Fibroblast of lung (primary cell): ENCODE measurements around the gene SRSF9. TPM values are rescaled to one million over a fixed set of nuclear protein-coding genes. Genes with fewer than 3 reads are reported as not detected.
A peak's percentile ranks its signal among the peaks of the same experiment; 100 is the strongest.

Experiments
- DNase-seq, 2 donors: peaks; one replicate each; pipeline versions ENCODE4 v3.0.0 to v3.0.0-alpha.2; 2010; ENCODE audit warnings: low read depth in 2 of 2
- H2AFZ ChIP-seq: 2 replicates; pipeline ENCODE4 v1.5.1; 2012; ENCODE audit warnings: low read length, control low read depth, inconsistent platforms
- H3K27ac ChIP-seq: 2 replicates; pipeline ENCODE4 v1.5.1; 2011; ENCODE audit warnings: low read length, control low read depth; ENCODE audit not compliant: insufficient read depth
- H3K27me3 ChIP-seq: 2 replicates; pipeline ENCODE4 v1.5.1; 2011; ENCODE audit warnings: mild to moderate bottlenecking, low read length; ENCODE audit not compliant: control insufficient read depth, insufficient read depth
- H3K36me3 ChIP-seq: 2 replicates; pipeline ENCODE4 v1.5.1; 2011; ENCODE audit warnings: low read length; ENCODE audit not compliant: control insufficient read depth, insufficient read depth
- H3K4me1 ChIP-seq: 2 replicates; pipeline ENCODE4 v1.5.1; 2011; ENCODE audit warnings: low read length; ENCODE audit not compliant: control insufficient read depth, insufficient read depth; ENCODE audit errors: extremely low read depth
- H3K4me2 ChIP-seq: 2 replicates; pipeline ENCODE4 v1.5.1; 2011; ENCODE audit warnings: low read length, control low read depth; ENCODE audit not compliant: insufficient read depth; ENCODE audit errors: extremely low read depth
- H3K4me3 ChIP-seq, 4 experiments: fragments of 200-600 bp in 1 of 4; sonication (generic) in 1 of 4; replicated peaks in 1 of 4; 2 replicates each; pipeline ENCODE4 v1.5.1; 2011 to 2016; ENCODE audit warnings: low read length in 4 of 4, low read depth in 3 of 4, mild to moderate bottlenecking in 3 of 4, control low read depth in 2 of 4, inconsistent platforms in 1 of 4, mixed read lengths in 1 of 4; ENCODE audit not compliant: insufficient read depth in 1 of 4; ENCODE audit errors: control extremely low read depth in 1 of 4
- H3K79me2 ChIP-seq: 2 replicates; pipeline ENCODE4 v1.5.1; 2012; ENCODE audit warnings: mild to moderate bottlenecking, low read length, inconsistent platforms; ENCODE audit not compliant: control insufficient read depth, insufficient read depth
- H3K9ac ChIP-seq: 2 replicates; pipeline ENCODE4 v1.5.1; 2011; ENCODE audit warnings: mild to moderate bottlenecking, low read length, control low read depth; ENCODE audit not compliant: insufficient read depth
- H3K9me3 ChIP-seq: 2 replicates; pipeline ENCODE4 v1.5.1; 2012; ENCODE audit warnings: low read depth, low read length; ENCODE audit not compliant: control insufficient read depth, insufficient read depth
- H4K20me1 ChIP-seq: 2 replicates; pipeline ENCODE4 v1.5.1; 2011; ENCODE audit warnings: low read length; ENCODE audit not compliant: control insufficient read depth, insufficient read depth; ENCODE audit errors: extremely low read depth
- EZH2 ChIP-seq: IDR thresholded peaks from 2 replicates; pipeline ENCODE4 v1.5.1; 2012; ENCODE audit warnings: low read length, control low read depth, mild to moderate bottlenecking; ENCODE audit errors: missing control alignments
- polyA plus RNA-seq, 2 donors: library from polyadenylated mRNA; depleted of rRNA in 1 of 2; stranded (reverse) in 1 of 2; unstranded in 1 of 2; fragments of >200 nt; gene quantifications; 2 replicates each; pipeline ENCODE4 v1.2.1, GENCODE V29; 2011 to 2012; ENCODE audit warnings: missing spikeins in 1 of 2
- total RNA-seq: library from RNA; depleted of rRNA; stranded (reverse); fragments of >200 nt; gene quantifications from 2 replicates; pipeline ENCODE4 v1.2.1, GENCODE V29; 2014
- TF ChIP-seq, protein P1 (sequence below), 2 donors: IDR thresholded peaks in 1 of 2; conservative IDR thresholded peaks in 1 of 2; 1 replicate in 1 of 2; 2 replicates in 1 of 2; pipeline ENCODE4 v1.5.1; 2011 to 2012; ENCODE audit warnings: low read length in 2 of 2, control low read depth in 1 of 2, inconsistent platforms in 1 of 2, low read depth in 1 of 2, mild to moderate bottlenecking in 1 of 2

The SRSF9 gene
- total and polyA plus RNA-seq, 2 donors (not counting 1 experiment from before 2014, with no cell fraction given), result 150 to 188 TPM

- Histone ChIP-seq H3K79me2 (peaks cover 30% of the 10 kb centered on the region), H4K20me1 (peaks cover 7% of the 10 kb centered on the region), H3K36me3 (peaks cover 13% of the 10 kb centered on the region), H3K27ac (peak overlapping the region; percentile 2), H3K9ac (no peak overlapping the region), H3K9me3 (no peaks in the 10 kb centered on the region), H2AFZ (no peak overlapping the region), H3K4me3 (no peak overlapping the region), H3K27me3 (no peaks in the 10 kb centered on the region), H3K4me2 (no peak overlapping the region), H3K4me1 (peaks cover 6% of the 10 kb centered on the region)
- peak in 1 of 2 donors; percentile 39 for DNase-seq
- TF ChIP-seq, protein P1, sequence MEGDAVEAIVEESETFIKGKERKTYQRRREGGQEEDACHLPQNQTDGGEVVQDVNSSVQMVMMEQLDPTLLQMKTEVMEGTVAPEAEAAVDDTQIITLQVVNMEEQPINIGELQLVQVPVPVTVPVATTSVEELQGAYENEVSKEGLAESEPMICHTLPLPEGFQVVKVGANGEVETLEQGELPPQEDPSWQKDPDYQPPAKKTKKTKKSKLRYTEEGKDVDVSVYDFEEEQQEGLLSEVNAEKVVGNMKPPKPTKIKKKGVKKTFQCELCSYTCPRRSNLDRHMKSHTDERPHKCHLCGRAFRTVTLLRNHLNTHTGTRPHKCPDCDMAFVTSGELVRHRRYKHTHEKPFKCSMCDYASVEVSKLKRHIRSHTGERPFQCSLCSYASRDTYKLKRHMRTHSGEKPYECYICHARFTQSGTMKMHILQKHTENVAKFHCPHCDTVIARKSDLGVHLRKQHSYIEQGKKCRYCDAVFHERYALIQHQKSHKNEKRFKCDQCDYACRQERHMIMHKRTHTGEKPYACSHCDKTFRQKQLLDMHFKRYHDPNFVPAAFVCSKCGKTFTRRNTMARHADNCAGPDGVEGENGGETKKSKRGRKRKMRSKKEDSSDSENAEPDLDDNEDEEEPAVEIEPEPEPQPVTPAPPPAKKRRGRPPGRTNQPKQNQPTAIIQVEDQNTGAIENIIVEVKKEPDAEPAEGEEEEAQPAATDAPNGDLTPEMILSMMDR (conservative IDR thresholded peaks at IDR 0.05 in 1 of 2, IDR thresholded peaks at IDR 0.05 in 1 of 2; ENCODE audit: low read depth in 1 of 2, low read length in 2 of 2), result no peak
- TF ChIP-seq EZH2, result no peak
These were observed 31.0 kb upstream of the SRSF9 start for GRCh38 chr12:120500581-120500980.

- peaks cover 13% of the 10 kb centered on the region for H3K36me3 ChIP-seq
- peaks cover 33% of the 10 kb centered on the region for H3K79me2 ChIP-seq
- H2AFZ ChIP-seq, result no peak overlapping the region
- H4K20me1 ChIP-seq, result peaks cover 7% of the 10 kb centered on the region
- H3K9ac ChIP-seq, result no peak overlapping the region
- peak overlapping the region; percentile 51 for H3K4me2 ChIP-seq
- peak overlapping the region in 1 of 4 experiments; percentile 98 for H3K4me3 ChIP-seq
- H3K4me1 ChIP-seq, result peaks cover 6% of the 10 kb centered on the region
- H3K9me3 ChIP-seq, result no peaks in the 10 kb centered on the region
- no peak overlapping the region for H3K27ac ChIP-seq
- H3K27me3 ChIP-seq, result no peaks in the 10 kb centered on the region
- no peak for DNase-seq
- no peak for TF ChIP-seq EZH2
- TF ChIP-seq, protein P1 (conservative IDR thresholded peaks at IDR 0.05 in 1 of 2, IDR thresholded peaks at IDR 0.05 in 1 of 2; ENCODE audit: low read depth in 1 of 2, low read length in 2 of 2), result no peak
These were observed 29.4 kb upstream of the SRSF9 start for GRCh38 chr12:120498870-120499515.

- H4K20me1 ChIP-seq, result peaks cover 7% of the 10 kb centered on the region
- peak overlapping the region; percentile 97 for H3K4me2 ChIP-seq
- peak overlapping the region; percentile 81 to 98 (median 96) for H3K4me3 ChIP-seq
- no peak overlapping the region for H3K27ac ChIP-seq
- H3K79me2 ChIP-seq, result peaks cover 33% of the 10 kb centered on the region
- TF ChIP-seq, protein P1 (conservative IDR thresholded peaks at IDR 0.05 in 1 of 2, IDR thresholded peaks at IDR 0.05 in 1 of 2; ENCODE audit: low read depth in 1 of 2, low read length in 2 of 2), result peak in 1 of 2 donors; percentile 4
- no peak for TF ChIP-seq EZH2
- H3K9ac ChIP-seq, result peak overlapping the region; percentile 24
- H3K36me3 ChIP-seq, result peaks cover 11% of the 10 kb centered on the region
- peak; percentile 20 to 45 for DNase-seq
- H3K27me3 ChIP-seq, result no peaks in the 10 kb centered on the region
- H3K4me1 ChIP-seq, result peaks cover 6% of the 10 kb centered on the region
- no peaks in the 10 kb centered on the region for H3K9me3 ChIP-seq
- no peak overlapping the region for H2AFZ ChIP-seq
These were observed 28.1 kb upstream of the SRSF9 start for GRCh38 chr12:120497524-120498150.
